Activated naive CD8-positive, alpha-beta T cell treated with anti-CD3 and anti-CD28 coated beads, Interleukin-2, amount 10 ng/mL, durations not matched to agents 7 days and 5 days (primary cell): ENCODE data around the gene USH2A. TPM values are rescaled to one million over a fixed set of nuclear protein-coding genes. Genes with fewer than 3 reads are reported as not detected.

Experiments
- ATAC-seq: fragments of 150-1000 bp; cut with Tn5 transposase; one replicate; pipeline ENCODE4 v1.10.0; 2021; ENCODE audit warnings: low read depth, moderate library complexity
- POLR2A ChIA-PET: fragments of 350-600 bp; sonication (Branson Sonifier 250); formaldehyde crosslinking; loops from one replicate; lab custom pipeline; 2021; ENCODE audit warnings: antibody characterized with exemption; lab: Charles Lee
- DNase-seq: peaks from one replicate; pipeline ENCODE4 v3.0.0; 2021
- H3K27ac Mint-ChIP-seq: one replicate; pipeline ENCODE4 v1.8.0; 2022; ENCODE audit warnings: mild to moderate bottlenecking, mixed read lengths
- H3K27me3 Mint-ChIP-seq: one replicate; pipeline ENCODE4 v1.8.0; 2022; ENCODE audit warnings: mild to moderate bottlenecking, moderate library complexity, mixed read lengths
- H3K36me3 Mint-ChIP-seq: one replicate; pipeline ENCODE4 v1.8.0; 2021; ENCODE audit warnings: mild to moderate bottlenecking, mixed read lengths
- H3K4me1 Mint-ChIP-seq: one replicate; pipeline ENCODE4 v1.8.0; 2021; ENCODE audit warnings: mixed read lengths
- H3K4me3 Mint-ChIP-seq: one replicate; pipeline ENCODE4 v1.8.0; 2022; ENCODE audit warnings: mild to moderate bottlenecking, moderate library complexity, mixed read lengths
- H3K9me3 Mint-ChIP-seq: one replicate; pipeline ENCODE4 v1.8.0; 2021; ENCODE audit warnings: mixed read lengths
- total RNA-seq, 2 experiments: library from RNA; stranded (reverse); gene quantifications; one replicate each; pipeline ENCODE4 v1.2.3, GENCODE V29; 2021

Gene USH2A
- total RNA-seq, 2 experiments from 2014 or later: not detected

- no peak for DNase-seq
- no peaks in the 10 kb centered on the region for H3K4me1 Mint-ChIP-seq
- POLR2A ChIA-PET: no interaction called here
- H3K27ac Mint-ChIP-seq: no peak overlapping the region
- H3K36me3 Mint-ChIP-seq: no peaks in the 10 kb centered on the region
- no peak overlapping the region for H3K4me3 Mint-ChIP-seq
- no peak for ATAC-seq
- no peaks in the 10 kb centered on the region for H3K27me3 Mint-ChIP-seq
- H3K9me3 Mint-ChIP-seq: peaks cover 1% of the 10 kb centered on the region
Observed at GRCh38 chr1:215992620-215993019, 430.6 kb downstream of the USH2A start.

GRCh38 chr1:215987092-215987875 is 436.0 kb downstream of the USH2A start:
- Mint-ChIP-seq H3K9me3 (peaks cover 1% of the 10 kb centered on the region), H3K27me3 (no peaks in the 10 kb centered on the region), H3K27ac (no peak overlapping the region), H3K4me1 (no peaks in the 10 kb centered on the region), H3K4me3 (no peak overlapping the region), H3K36me3 (no peaks in the 10 kb centered on the region)
- no peak for ATAC-seq
- POLR2A ChIA-PET: no interaction called here
- DNase-seq: no peak

GRCh38 chr1:215986401-215986800 is 436.8 kb downstream of the USH2A start:
- DNase-seq: no peak
- Mint-ChIP-seq H3K4me1 (no peaks in the 10 kb centered on the region), H3K4me3 (no peak overlapping the region), H3K27me3 (no peaks in the 10 kb centered on the region), H3K36me3 (no peaks in the 10 kb centered on the region), H3K27ac (no peak overlapping the region), H3K9me3 (peaks cover 1% of the 10 kb centered on the region)
- no peak for ATAC-seq
- POLR2A ChIA-PET: no interaction called here

GRCh38 chr1:215983680-215984079 is 439.6 kb downstream of the USH2A start:
- H3K9me3 Mint-ChIP-seq: no peaks in the 10 kb centered on the region
- no peak for DNase-seq
- no peaks in the 10 kb centered on the region for H3K4me1 Mint-ChIP-seq
- H3K36me3 Mint-ChIP-seq: no peaks in the 10 kb centered on the region
- no peaks in the 10 kb centered on the region for H3K27me3 Mint-ChIP-seq
- H3K27ac Mint-ChIP-seq: no peak overlapping the region
- H3K4me3 Mint-ChIP-seq: no peak overlapping the region
- no peak for ATAC-seq
- POLR2A ChIA-PET: no interaction called here

- no peak overlapping the region for H3K27ac Mint-ChIP-seq
- POLR2A ChIA-PET: no interaction called here
- no peaks in the 10 kb centered on the region for H3K27me3 Mint-ChIP-seq
- H3K4me3 Mint-ChIP-seq: no peak overlapping the region
- no peaks in the 10 kb centered on the region for H3K36me3 Mint-ChIP-seq
- H3K4me1 Mint-ChIP-seq: no peaks in the 10 kb centered on the region
- no peaks in the 10 kb centered on the region for H3K9me3 Mint-ChIP-seq
- no peak for DNase-seq
- no peak for ATAC-seq
Observed at GRCh38 chr1:215971793-215972441, 451.3 kb downstream of the USH2A start.

GRCh38 chr1:215970406-215970805 is 452.8 kb downstream of the USH2A start:
- Mint-ChIP-seq H3K36me3 (no peaks in the 10 kb centered on the region), H3K4me3 (no peak overlapping the region), H3K4me1 (no peaks in the 10 kb centered on the region), H3K9me3 (no peaks in the 10 kb centered on the region), H3K27ac (no peak overlapping the region), H3K27me3 (no peaks in the 10 kb centered on the region)
- POLR2A ChIA-PET: no interaction called here
- no peak for DNase-seq
- no peak for ATAC-seq

GRCh38 chr1:215963621-215964020 is 459.6 kb downstream of the USH2A start:
- Mint-ChIP-seq H3K36me3 (no peaks in the 10 kb centered on the region), H3K27me3 (no peaks in the 10 kb centered on the region), H3K4me3 (no peak overlapping the region), H3K4me1 (no peaks in the 10 kb centered on the region), H3K27ac (no peak overlapping the region), H3K9me3 (peaks cover 2% of the 10 kb centered on the region)
- DNase-seq (no peak), ATAC-seq (no peak)
- POLR2A ChIA-PET: no interaction called here

GRCh38 chr1:215963040-215963439 is 460.2 kb downstream of the USH2A start:
- Mint-ChIP-seq H3K27ac (no peak overlapping the region), H3K4me1 (no peaks in the 10 kb centered on the region), H3K36me3 (no peaks in the 10 kb centered on the region), H3K9me3 (peaks cover 2% of the 10 kb centered on the region), H3K4me3 (no peak overlapping the region), H3K27me3 (no peaks in the 10 kb centered on the region)
- ATAC-seq (no peak), DNase-seq (no peak)
- POLR2A ChIA-PET: no interaction called here

GRCh38 chr1:215958841-215959240 is 464.4 kb downstream of the USH2A start:
- Mint-ChIP-seq H3K27ac (no peak overlapping the region), H3K4me3 (no peak overlapping the region), H3K36me3 (no peaks in the 10 kb centered on the region), H3K9me3 (peaks cover under 1% of the 10 kb centered on the region), H3K4me1 (no peaks in the 10 kb centered on the region), H3K27me3 (no peaks in the 10 kb centered on the region)
- POLR2A ChIA-PET: no interaction called here
- ATAC-seq (no peak), DNase-seq (no peak)

- POLR2A ChIA-PET: no interaction called here
- H3K27ac Mint-ChIP-seq: no peak overlapping the region
- no peaks in the 10 kb centered on the region for H3K27me3 Mint-ChIP-seq
- DNase-seq: no peak
- H3K36me3 Mint-ChIP-seq: no peaks in the 10 kb centered on the region
- peaks cover 1% of the 10 kb centered on the region for H3K9me3 Mint-ChIP-seq
- H3K4me3 Mint-ChIP-seq: no peak overlapping the region
- no peak for ATAC-seq
- no peaks in the 10 kb centered on the region for H3K4me1 Mint-ChIP-seq
Observed at GRCh38 chr1:215957663-215958062, 465.6 kb downstream of the USH2A start.

- ATAC-seq (no peak), DNase-seq (no peak)
Observed at GRCh38 chr1:215932558-215932957, 490.7 kb downstream of the USH2A start.

GRCh38 chr1:215926670-215927069 is 496.6 kb downstream of the USH2A start:
- no peak for ATAC-seq
- POLR2A ChIA-PET: no interaction called here

More at GRCh38 chr1:215932558-215932957, 490.7 kb downstream of the USH2A start:
- H3K27me3 Mint-ChIP-seq: no peaks in the 10 kb centered on the region
- H3K9me3 Mint-ChIP-seq: no peaks in the 10 kb centered on the region
- H3K4me1 Mint-ChIP-seq: no peaks in the 10 kb centered on the region
- H3K27ac Mint-ChIP-seq: no peak overlapping the region
- no peaks in the 10 kb centered on the region for H3K36me3 Mint-ChIP-seq
- H3K4me3 Mint-ChIP-seq: no peak overlapping the region
- POLR2A ChIA-PET: no interaction called here

GRCh38 chr1:215923129-215923824 is 500.0 kb downstream of the USH2A start:
- Mint-ChIP-seq H3K36me3 (no peaks in the 10 kb centered on the region), H3K27ac (no peak overlapping the region), H3K9me3 (peaks cover 3% of the 10 kb centered on the region), H3K27me3 (no peaks in the 10 kb centered on the region), H3K4me1 (no peaks in the 10 kb centered on the region), H3K4me3 (no peak overlapping the region)
- no peak for ATAC-seq
- DNase-seq: no peak
- POLR2A ChIA-PET: no interaction called here

More at GRCh38 chr1:215926670-215927069, 496.6 kb downstream of the USH2A start:
- Mint-ChIP-seq H3K27me3 (no peaks in the 10 kb centered on the region), H3K9me3 (no peaks in the 10 kb centered on the region), H3K27ac (no peak overlapping the region), H3K4me3 (no peak overlapping the region), H3K36me3 (no peaks in the 10 kb centered on the region), H3K4me1 (no peaks in the 10 kb centered on the region)
- no peak for DNase-seq
